AG04450 (cell line): ENCODE measurements around the gene NCDN. TPM values are rescaled to one million over a fixed set of nuclear protein-coding genes. Genes with fewer than 3 reads are reported as not detected.
A peak's percentile ranks its signal among the peaks of the same experiment; 100 is the strongest.

ENCODE experiments used
- CTCF ChIA-PET: fragments of 300-600, 350-600 bp; formaldehyde crosslinking; extraction: SDS; loops from one replicate; lab custom pipeline; 2022; ENCODE audit warnings: antibody characterized with exemption, inconsistent platforms; lab: Charles Lee
- POLR2A ChIA-PET: fragments of 350-600 bp; formaldehyde crosslinking; extraction: SDS; loops from one replicate; lab custom pipeline; 2021; ENCODE audit warnings: antibody characterized with exemption, inconsistent platforms; lab: Yijun Ruan, JAX
- DNase-seq: peaks from one replicate; pipeline ENCODE4 v3.0.0-alpha.2; 2011; ENCODE audit warnings: low read depth, low spot score
- H3K27ac ChIP-seq: one replicate; pipeline ENCODE4 v1.5.1; 2012; ENCODE audit warnings: low read depth, low read length, control low read depth
- H3K27me3 ChIP-seq: one replicate; pipeline ENCODE4 v1.6.0; 2012; ENCODE audit warnings: low read length; ENCODE audit not compliant: control insufficient read depth, insufficient read depth
- H3K4me3 ChIP-seq: 2 replicates; pipeline ENCODE4 v1.5.1; 2011; ENCODE audit warnings: mild to moderate bottlenecking, low read depth, low read length, control low read depth
- H3K9me3 ChIP-seq: 2 replicates; pipeline ENCODE4 v1.5.1; 2012; ENCODE audit warnings: low read length; ENCODE audit not compliant: control insufficient read depth, insufficient read depth
- polyA plus RNA-seq: library from polyadenylated mRNA; depleted of rRNA; stranded (reverse); fragments of >200 nt; gene quantifications from 2 replicates; pipeline ENCODE4 v1.2.3, GENCODE V29; 2011
- TF ChIP-seq, protein P1 (sequence below): IDR thresholded peaks from 2 replicates; pipeline ENCODE4 v1.5.1; 2011; ENCODE audit warnings: low read depth, low read length, control low read depth, inconsistent platforms

Gene NCDN
- polyA plus RNA-seq, 1 experiment, result 16.7 TPM

DNA sequence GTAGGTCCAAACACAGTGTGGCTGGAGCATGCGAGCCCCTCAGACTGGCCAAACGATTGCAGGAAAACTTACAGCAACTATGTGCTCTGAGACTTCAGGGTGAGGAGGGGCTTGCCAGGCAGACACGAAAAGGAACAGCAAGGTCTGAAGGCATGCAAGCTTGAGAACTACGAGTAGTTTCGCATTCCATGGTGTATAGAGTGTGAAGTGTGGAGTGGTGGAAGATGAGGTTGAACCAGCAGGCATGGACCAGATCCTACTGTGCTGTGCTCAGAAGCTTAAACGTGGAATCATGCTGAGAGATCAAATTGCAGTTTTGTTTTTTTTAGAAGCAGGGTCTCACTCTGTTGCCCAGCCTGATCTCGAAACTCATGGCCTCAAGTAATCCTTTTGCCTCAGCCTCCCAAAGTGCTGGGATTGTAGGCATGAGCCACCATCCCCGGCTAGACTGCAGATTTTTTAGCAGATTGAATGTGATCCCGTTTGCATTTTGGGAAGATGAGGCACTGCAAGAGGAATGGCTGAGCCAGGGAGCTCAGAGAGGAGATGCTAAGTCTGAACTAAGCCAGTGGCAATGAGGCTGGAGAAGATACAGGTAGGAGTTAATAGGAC, 10.5 kb downstream of the NCDN start:
- POLR2A ChIA-PET, result interaction anchor here (1.4 kb wide), 1 partner anchor 147 kb away, joined by 5 read pairs; no protein-coding TSS in a partner anchor
- TF ChIP-seq, protein P1, sequence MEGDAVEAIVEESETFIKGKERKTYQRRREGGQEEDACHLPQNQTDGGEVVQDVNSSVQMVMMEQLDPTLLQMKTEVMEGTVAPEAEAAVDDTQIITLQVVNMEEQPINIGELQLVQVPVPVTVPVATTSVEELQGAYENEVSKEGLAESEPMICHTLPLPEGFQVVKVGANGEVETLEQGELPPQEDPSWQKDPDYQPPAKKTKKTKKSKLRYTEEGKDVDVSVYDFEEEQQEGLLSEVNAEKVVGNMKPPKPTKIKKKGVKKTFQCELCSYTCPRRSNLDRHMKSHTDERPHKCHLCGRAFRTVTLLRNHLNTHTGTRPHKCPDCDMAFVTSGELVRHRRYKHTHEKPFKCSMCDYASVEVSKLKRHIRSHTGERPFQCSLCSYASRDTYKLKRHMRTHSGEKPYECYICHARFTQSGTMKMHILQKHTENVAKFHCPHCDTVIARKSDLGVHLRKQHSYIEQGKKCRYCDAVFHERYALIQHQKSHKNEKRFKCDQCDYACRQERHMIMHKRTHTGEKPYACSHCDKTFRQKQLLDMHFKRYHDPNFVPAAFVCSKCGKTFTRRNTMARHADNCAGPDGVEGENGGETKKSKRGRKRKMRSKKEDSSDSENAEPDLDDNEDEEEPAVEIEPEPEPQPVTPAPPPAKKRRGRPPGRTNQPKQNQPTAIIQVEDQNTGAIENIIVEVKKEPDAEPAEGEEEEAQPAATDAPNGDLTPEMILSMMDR, result no peak

DNA sequence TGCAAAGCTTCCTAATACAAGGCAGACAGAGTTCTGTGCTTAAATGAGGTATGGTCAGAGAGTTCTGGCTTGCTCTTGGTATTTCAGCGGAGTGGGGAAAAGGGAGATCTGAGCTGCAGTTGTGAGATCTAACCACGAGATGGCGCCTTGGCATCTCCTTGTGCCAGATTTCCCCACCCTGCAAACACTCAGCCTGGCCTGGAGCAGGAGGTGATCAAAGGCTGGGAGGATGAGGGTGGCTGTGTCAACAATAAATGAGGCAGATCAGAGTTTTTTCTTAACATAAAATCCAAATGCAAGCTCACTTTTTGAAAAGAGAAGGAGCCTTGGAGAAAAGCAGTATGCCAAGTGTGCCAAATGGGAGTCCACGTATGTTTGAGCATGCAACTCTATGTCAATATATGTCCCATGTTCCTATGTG, 11.4 kb downstream of the NCDN start:
- ChIA-PET CTCF (interaction anchor here (0.5 to 5.9 kb wide), 46 partner anchors 9 to 354 kb away, joined by 3 to 248 read pairs (median 5); partner anchors contain the start of genes CLSPN, KIAA0319L and NCDN), POLR2A (interaction anchor here (1.4 kb wide), 1 partner anchor 147 kb away, joined by 5 read pairs; no protein-coding TSS in a partner anchor)
- no peak overlapping the region for H3K27ac ChIP-seq
- H3K27me3 ChIP-seq, result peaks cover 20% of the 10 kb centered on the region
- DNase-seq, result no peak
- no peaks in the 10 kb centered on the region for H3K9me3 ChIP-seq
- H3K4me3 ChIP-seq, result no peak overlapping the region
- TF ChIP-seq, protein P1, result peak; percentile 88

More for the DNA sequence above, 10.5 kb downstream of the NCDN start:
- H3K9me3 ChIP-seq, result no peaks in the 10 kb centered on the region
- H3K27me3 ChIP-seq, result peaks cover 13% of the 10 kb centered on the region
- no peak overlapping the region for H3K27ac ChIP-seq
- no peak for DNase-seq
- CTCF ChIA-PET, result interaction anchor here (0.5 to 5.9 kb wide), 37 partner anchors 8 to 346 kb away, joined by 3 to 248 read pairs (median 5); partner anchors contain the start of genes CLSPN, KIAA0319L and NCDN
- H3K4me3 ChIP-seq, result no peak overlapping the region

DNA sequence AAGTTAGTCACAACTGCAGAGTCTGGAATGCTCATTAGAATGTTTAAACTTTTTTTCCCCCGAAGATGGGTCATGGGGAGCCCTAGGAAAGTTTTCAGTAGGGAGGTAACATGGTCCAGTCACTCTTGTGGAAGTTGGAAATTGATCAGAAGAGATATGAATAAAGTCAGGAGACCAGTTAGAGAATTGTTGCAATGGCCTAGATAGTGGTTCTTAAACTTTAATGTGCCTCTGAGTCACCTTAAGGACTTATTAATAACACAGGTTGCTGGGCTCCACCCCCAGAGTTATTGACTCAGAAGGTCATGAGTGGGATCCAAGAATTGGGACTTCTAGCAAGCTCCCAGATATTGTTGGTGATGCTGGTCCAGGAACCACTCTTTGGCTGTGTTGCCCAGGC, 12.3 kb downstream of the NCDN start:
- ChIA-PET POLR2A (no interaction called here), CTCF (interaction anchor here (1.8 to 4.8 kb wide), 4 partner anchors 146 to 206 kb away, joined by 8 to 109 read pairs (median 14); partner anchors contain the start of gene CLSPN)

DNA sequence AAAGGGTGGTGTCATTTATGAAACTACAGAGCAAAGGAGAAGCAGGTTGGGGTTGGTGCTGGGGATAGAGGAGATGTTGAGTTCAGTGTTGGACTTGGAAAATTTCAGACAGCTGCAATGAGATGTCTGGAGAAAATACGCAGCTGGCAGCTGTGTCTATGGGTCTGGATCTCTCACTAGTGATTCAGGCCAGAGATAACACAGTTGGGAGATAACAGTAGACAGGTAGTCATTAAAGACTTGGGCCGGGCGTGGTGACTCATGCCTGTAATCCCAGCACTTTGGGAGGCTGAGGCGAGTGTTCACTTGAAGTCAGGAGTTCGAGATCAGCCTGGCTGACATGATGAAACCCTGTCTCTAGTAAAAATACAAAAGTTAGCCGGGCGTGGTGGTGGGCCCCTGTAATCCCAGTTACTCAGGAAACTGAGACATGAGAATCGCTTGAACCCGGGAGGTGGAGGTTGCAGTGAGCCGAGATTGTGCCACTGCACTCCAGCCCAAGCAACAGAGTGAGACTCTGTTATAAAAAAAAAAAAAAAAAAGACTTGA, 13.1 kb downstream of the NCDN start:
- DNase-seq, result no peak
- peaks cover 34% of the 10 kb centered on the region for H3K27me3 ChIP-seq
- ChIA-PET POLR2A (no interaction called here), CTCF (interaction anchor here (0.5 to 4.8 kb wide), 10 partner anchors 15 to 205 kb away, joined by 3 to 109 read pairs (median 7); partner anchors contain the start of gene CLSPN)
- H3K4me3 ChIP-seq, result no peak overlapping the region
- no peak overlapping the region for H3K27ac ChIP-seq
- TF ChIP-seq, protein P1, result no peak
- H3K9me3 ChIP-seq, result no peaks in the 10 kb centered on the region; the same call in 1 of the 2 replicates

More for the DNA sequence above, 12.3 kb downstream of the NCDN start:
- no peaks in the 10 kb centered on the region; the same call in 1 of the 2 replicates for H3K9me3 ChIP-seq
- peaks cover 28% of the 10 kb centered on the region for H3K27me3 ChIP-seq
- H3K4me3 ChIP-seq, result no peak overlapping the region
- TF ChIP-seq, protein P1, result no peak
- no peak for DNase-seq
- no peak overlapping the region for H3K27ac ChIP-seq

DNA sequence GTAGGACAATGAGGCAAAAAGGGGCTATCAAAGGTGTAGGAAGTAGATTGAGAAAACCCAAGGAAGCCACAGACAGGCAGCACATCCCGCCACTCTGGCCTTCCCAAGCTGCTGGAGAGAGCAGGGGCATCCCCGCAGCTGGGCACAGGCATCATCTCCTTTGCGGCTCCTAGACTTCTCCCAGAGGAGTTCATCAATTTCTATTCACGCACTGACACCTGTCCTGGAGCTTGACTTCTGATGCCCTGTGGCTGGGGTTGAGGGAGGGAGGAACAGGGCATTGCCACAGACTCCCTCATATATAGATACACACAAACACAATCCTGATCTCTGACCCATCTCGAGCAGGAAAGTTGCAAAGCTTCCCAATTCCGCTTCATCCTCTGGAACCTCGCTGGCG, 13.7 kb downstream of the NCDN start:
- Histone ChIP-seq H3K27ac (no peak overlapping the region), H3K9me3 (no peaks in the 10 kb centered on the region; the same call in 1 of the 2 replicates), H3K4me3 (no peak overlapping the region), H3K27me3 (peaks cover 40% of the 10 kb centered on the region)
- CTCF ChIA-PET, result interaction anchor here (0.6 to 4.8 kb wide), 9 partner anchors 14 to 205 kb away, joined by 3 to 109 read pairs (median 8); partner anchors contain the start of gene CLSPN
- POLR2A ChIA-PET, result no interaction called here
- TF ChIP-seq, protein P1, result no peak
- no peak for DNase-seq
